ENCODE results near the gene SCAMP3. TPM values are rescaled to one million over a fixed set of nuclear protein-coding genes. Genes with fewer than 3 reads are reported as not detected.

The SCAMP3 gene
- total and polyA plus RNA-seq, 8 donors: 45.8 to 85.3 (median 55.7) TPM

GRCh38 chr1:155272466-155273342, 10.5 kb upstream of the SCAMP3 start:
- no peak for TF ChIP-seq CTCF (IDR thresholded peaks at IDR 0.05)
- intact Hi-C loops (cut with DNase I): loop anchor here in 1 of 2 donors (10.0 kb wide), 1 partner anchor 322 kb away; no protein-coding TSS in a partner anchor
- Histone ChIP-seq H3K36me3 (peaks cover 0 to 34% of the 10 kb centered on the region in 2 donors), H3K9me3 (no peaks in the 10 kb centered on the region), H3K27me3 (peaks cover 0 to 4% of the 10 kb centered on the region in 2 donors), H3K4me3 (peak overlapping the region; percentile 72 to 80), H3K27ac (peak overlapping the region; percentile 91 to 92), H3K4me1 (peaks cover 6 to 43% of the 10 kb centered on the region in 2 donors)
- DNase-seq (peak in 1 of 4 donors; percentile 32), ATAC-seq (peak; percentile 41)

- ATAC-seq (no peak), DNase-seq (no peak)
- no peak for TF ChIP-seq CTCF (IDR thresholded peaks at IDR 0.05)
- Histone ChIP-seq H3K27ac (no peak overlapping the region), H3K27me3 (no peaks in the 10 kb centered on the region), H3K36me3 (peaks cover 0 to 67% of the 10 kb centered on the region in 2 donors), H3K9me3 (no peaks in the 10 kb centered on the region), H3K4me3 (no peak overlapping the region), H3K4me1 (peaks cover 5 to 31% of the 10 kb centered on the region in 2 donors)
- intact Hi-C loops (cut with DNase I): no loop called here
Measured at GRCh38 chr1:155269381-155269780, 7.2 kb upstream of the SCAMP3 start.

GRCh38 chr1:155268630-155269029, 6.5 kb upstream of the SCAMP3 start:
- H3K4me1 ChIP-seq: peaks cover 5 to 26% of the 10 kb centered on the region in 2 donors
- ATAC-seq (no peak), DNase-seq (no peak)
- TF ChIP-seq CTCF (IDR thresholded peaks at IDR 0.05): no peak
- H3K27me3 ChIP-seq: no peaks in the 10 kb centered on the region
- H3K27ac ChIP-seq: no peak overlapping the region
- intact Hi-C loops (cut with DNase I): no loop called here
- peaks cover 0 to 74% of the 10 kb centered on the region in 2 donors for H3K36me3 ChIP-seq
- H3K4me3 ChIP-seq: no peak overlapping the region
- H3K9me3 ChIP-seq: no peaks in the 10 kb centered on the region

GRCh38 chr1:155267373-155267772, 5.2 kb upstream of the SCAMP3 start:
- TF ChIP-seq CTCF (IDR thresholded peaks at IDR 0.05): no peak
- Histone ChIP-seq H3K9me3 (no peaks in the 10 kb centered on the region), H3K27me3 (no peaks in the 10 kb centered on the region), H3K27ac (no peak overlapping the region), H3K4me1 (peaks cover 2 to 24% of the 10 kb centered on the region in 2 donors), H3K36me3 (peaks cover 0 to 84% of the 10 kb centered on the region in 2 donors), H3K4me3 (no peak overlapping the region)
- DNase-seq (no peak), ATAC-seq (no peak)
- intact Hi-C loops (cut with DNase I): no loop called here

- intact Hi-C loops (cut with DNase I): no loop called here
- no peak for DNase-seq
- Histone ChIP-seq H3K36me3 (peaks cover 0 to 84% of the 10 kb centered on the region in 2 donors), H3K4me3 (no peak overlapping the region), H3K27ac (no peak overlapping the region), H3K4me1 (peaks cover 2 to 18% of the 10 kb centered on the region in 2 donors), H3K9me3 (no peaks in the 10 kb centered on the region), H3K27me3 (no peaks in the 10 kb centered on the region)
- no peak for ATAC-seq
- no peak for TF ChIP-seq CTCF (IDR thresholded peaks at IDR 0.05)
Measured at GRCh38 chr1:155266553-155266952, 4.4 kb upstream of the SCAMP3 start.
